Endothelial cell of umbilical vein (primary cell): ENCODE data around the gene RAP1GAP2. TPM values are rescaled to one million over a fixed set of nuclear protein-coding genes. Genes with fewer than 3 reads are reported as not detected.

Source experiments
- BruUV-seq: library from RNA; stranded (reverse); fragments of 400-500 nt; replicated peaks from 2 replicates; lab custom pipeline; 2021; lab: Mats Ljungman, UMichigan
- CTCF ChIA-PET: fragments of 300-600, 350-600 bp; sonication (Branson Sonifier 250); formaldehyde crosslinking; loops from one replicate; lab custom pipeline; 2021; ENCODE audit warnings: antibody characterized with exemption, inconsistent platforms; lab: Charles Lee
- POLR2A ChIA-PET: fragments of 300-600, 350-600 bp; sonication (Branson Sonifier 250); formaldehyde crosslinking; loops from one replicate; lab custom pipeline; 2021; ENCODE audit warnings: antibody characterized with exemption, inconsistent platforms; lab: Charles Lee
- DNase-seq: peaks from one replicate; pipeline ENCODE4 v3.0.0-alpha.2; 2011; ENCODE audit warnings: low read depth, low spot score
- FAIRE-seq: peaks from 2 replicates; lab custom pipeline; 2011; peaks lifted over from hg19 to GRCh38; lab: Jason Lieb, UNC
- H2AFZ ChIP-seq: 2 replicates; pipeline ENCODE4 v1.6.0; 2012; ENCODE audit warnings: low read depth, low read length, control low read depth, inconsistent platforms
- H3K27ac ChIP-seq: 2 replicates; pipeline ENCODE4 v1.5.1; 2011; ENCODE audit warnings: low read depth, mild to moderate bottlenecking, control low read depth, low read length, moderate library complexity; ENCODE audit not compliant: insufficient read depth
- H3K27me3 ChIP-seq, 2 experiments: 2 replicates each; pipeline versions ENCODE4 v1.6.0 to v1.6.1; 2011; ENCODE audit warnings: low read length in 2 of 2, mixed read lengths in 1 of 2; ENCODE audit not compliant: control insufficient read depth in 2 of 2, insufficient read depth in 2 of 2
- H3K36me3 ChIP-seq, 2 experiments: 2 replicates in 1 of 2; 3 replicates in 1 of 2; pipeline ENCODE4 v1.5.1; 2011; ENCODE audit warnings: low read length in 2 of 2, mild to moderate bottlenecking in 1 of 2, moderate library complexity in 1 of 2; ENCODE audit not compliant: control insufficient read depth in 2 of 2, insufficient read depth in 2 of 2; ENCODE audit errors: extremely low read depth in 1 of 2
- H3K4me1 ChIP-seq: 3 replicates; pipeline ENCODE4 v1.5.1; 2011; ENCODE audit warnings: mild to moderate bottlenecking, low read length; ENCODE audit not compliant: control insufficient read depth, insufficient read depth; ENCODE audit errors: extremely low read depth
- H3K4me2 ChIP-seq: 2 replicates; pipeline ENCODE4 v1.6.1; 2011; ENCODE audit warnings: low read length, control low read depth, mixed read lengths; ENCODE audit not compliant: insufficient read depth
- H3K4me3 ChIP-seq, 3 experiments: fragments of 200-600 bp in 1 of 3; sonication (generic), shearing (Covaris generic) in 1 of 3; replicated peaks in 1 of 3; 2 replicates each; pipeline ENCODE4 v1.5.1; 2011 to 2016; ENCODE audit warnings: control low read depth in 3 of 3, low read length in 3 of 3, mild to moderate bottlenecking in 2 of 3, inconsistent platforms in 1 of 3, low read depth in 1 of 3, moderate library complexity in 1 of 3; ENCODE audit not compliant: insufficient read depth in 1 of 3
- H3K79me2 ChIP-seq: 2 replicates; pipeline ENCODE4 v1.6.0; 2012; ENCODE audit warnings: low read length, inconsistent platforms; ENCODE audit not compliant: control insufficient read depth, insufficient read depth
- H3K9ac ChIP-seq: replicated peaks from 2 replicates; pipeline ENCODE3; 2011; ENCODE audit warnings: low read length, control low read depth; ENCODE audit not compliant: insufficient read depth; ENCODE audit errors: extremely low read depth
- H3K9me1 ChIP-seq: replicated peaks from 3 replicates; pipeline ENCODE4 v1.6.0; 2011; ENCODE audit warnings: mild to moderate bottlenecking, low read length; ENCODE audit not compliant: control insufficient read depth, insufficient read depth; ENCODE audit errors: extremely low read depth
- H3K9me3 ChIP-seq: replicated peaks from 2 replicates; pipeline ENCODE4 v1.5.1; 2012; ENCODE audit warnings: low read length, inconsistent platforms; ENCODE audit not compliant: control insufficient read depth, insufficient read depth
- H4K20me1 ChIP-seq: replicated peaks from 2 replicates; pipeline ENCODE3; 2011; ENCODE audit warnings: mild to moderate bottlenecking, low read length; ENCODE audit not compliant: control insufficient read depth, insufficient read depth; ENCODE audit errors: extremely low read depth
- CTCF ChIP-seq, 2 donors: IDR thresholded peaks; 1 replicate in 1 of 2; 2 replicates in 1 of 2; pipeline ENCODE4 v1.5.1; 2011; ENCODE audit warnings: low read length in 2 of 2, mild to moderate bottlenecking in 2 of 2, moderate library complexity in 2 of 2, control low read depth in 1 of 2, inconsistent platforms in 1 of 2, low read depth in 1 of 2; ENCODE audit not compliant: insufficient read depth in 1 of 2; ENCODE audit errors: extremely low read depth in 1 of 2
- EZH2 ChIP-seq: IDR thresholded peaks from 2 replicates; pipeline ENCODE4 v1.6.1; 2012; ENCODE audit warnings: borderline replicate concordance, low read depth, mild to moderate bottlenecking, moderate library complexity, low read length, inconsistent platforms; ENCODE audit not compliant: severe bottlenecking
- FOS ChIP-seq: IDR thresholded peaks from 2 replicates; pipeline ENCODE4 v1.6.1; 2011; ENCODE audit warnings: mild to moderate bottlenecking, low read length, moderate library complexity, borderline replicate concordance; ENCODE audit not compliant: insufficient read depth
- GATA2 ChIP-seq: IDR thresholded peaks from 2 replicates; pipeline ENCODE4 v1.7.0; 2011; ENCODE audit warnings: low read depth, mild to moderate bottlenecking, moderate library complexity, mixed read lengths, low read length; ENCODE audit not compliant: insufficient read length, insufficient read depth
- JUN ChIP-seq: IDR thresholded peaks from 2 replicates; pipeline ENCODE4 v1.6.1; 2011; ENCODE audit warnings: borderline replicate concordance, low read depth; ENCODE audit not compliant: insufficient read length, insufficient read depth
- MAX ChIP-seq: IDR thresholded peaks from 2 replicates; pipeline ENCODE4 v1.6.1; 2011; ENCODE audit not compliant: insufficient read depth, insufficient read length
- MYC ChIP-seq: IDR thresholded peaks from one replicate; pipeline ENCODE4 v1.6.1; 2011; ENCODE audit warnings: mild to moderate bottlenecking, low read depth, low read length
- POLR2A ChIP-seq: IDR thresholded peaks from 2 replicates; pipeline ENCODE4 v1.6.1; 2012; ENCODE audit warnings: low read depth, mild to moderate bottlenecking, control low read depth, low read length
- POLR2AphosphoS5 ChIP-seq: IDR thresholded peaks from 2 replicates; pipeline ENCODE4 v1.6.1; 2012; ENCODE audit warnings: low read depth, mild to moderate bottlenecking, control low read depth, low read length, moderate library complexity; ENCODE audit not compliant: insufficient read depth
- dilution Hi-C: fragments of 300-500 bp; cut with MboI; formaldehyde crosslinking; loops from one replicate; pipeline ENCODE4 v1.15.0; 2019; ENCODE audit warnings: low sequenced_read_pairs; ENCODE audit not compliant: extremely low pct_ligation_motif_present
- intact Hi-C: fragments of 100-400 bp; cut with micrococcal nuclease; formaldehyde crosslinking; loops from one replicate; pipeline ENCODE4 v1.10.0; 2022
- polyA plus RNA-seq, 4 experiments: library from polyadenylated mRNA; depleted of rRNA in 3 of 4; stranded (reverse) in 3 of 4; unstranded in 1 of 4; fragments of >200 nt; gene quantifications; 2 replicates each; pipeline versions ENCODE4 v1.2.1 to v1.2.3, GENCODE V29; 2011 to 2012; ENCODE audit warnings: missing spikeins in 1 of 4
- total RNA-seq: library from RNA; stranded (reverse); gene quantifications from 2 replicates; pipeline ENCODE4 v1.2.3, GENCODE V29; 2021

RAP1GAP2 gene
- total and polyA plus RNA-seq, 2 donors (not counting 3 experiments of a cell fraction or from before 2014, with no cell fraction given): 1.4 to 3.6 TPM

DNA sequence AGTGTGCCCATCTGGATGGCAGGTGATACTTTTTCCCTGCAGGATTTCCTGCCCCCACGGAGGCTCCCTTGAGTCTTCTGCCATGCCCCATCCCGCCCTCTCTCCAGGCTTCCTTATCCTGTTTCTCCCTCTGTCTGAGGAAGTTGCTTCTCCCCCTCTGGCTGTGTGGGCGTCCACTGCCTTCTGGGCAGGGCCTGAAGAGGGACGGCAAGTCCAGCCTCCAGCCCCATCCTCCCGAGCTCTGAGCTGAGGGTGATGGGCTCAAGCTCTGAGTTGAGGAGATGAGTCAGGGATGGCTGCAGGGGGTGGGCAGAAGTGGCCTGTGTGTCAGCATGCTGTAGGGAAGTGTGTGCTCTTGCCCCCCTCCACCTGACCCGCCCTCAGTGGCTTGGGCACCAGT, 14.2 kb upstream of the RAP1GAP2 start:
- no peak overlapping the region for H3K4me3 ChIP-seq

More for the DNA sequence above, 14.2 kb upstream of the RAP1GAP2 start:
- no peak overlapping the region for H3K27ac ChIP-seq
- H3K9me3 ChIP-seq: no peaks in the 10 kb centered on the region
- no peak for TF ChIP-seq CTCF (IDR thresholded peaks at IDR 0.05; ENCODE audit: extremely low read depth in 1 of 2, insufficient read depth in 1 of 2, low read depth in 1 of 2, low read length in 2 of 2)
- TF ChIP-seq JUN: no peak
- TF ChIP-seq POLR2AphosphoS5: no peak
- TF ChIP-seq MYC: no peak
- TF ChIP-seq MAX: no peak
- TF ChIP-seq EZH2: no peak
- TF ChIP-seq GATA2: no peak
- TF ChIP-seq POLR2A: no peak
- no peak for TF ChIP-seq FOS
- ChIA-PET POLR2A (no interaction called here), CTCF (no interaction called here)
- H3K4me1 ChIP-seq: no peaks in the 10 kb centered on the region
- H3K27me3 ChIP-seq: peaks cover 5 to 9% of the 10 kb centered on the region in 2 experiments
- H3K79me2 ChIP-seq: no peaks in the 10 kb centered on the region
- no peak for FAIRE-seq
- no peaks in the 10 kb centered on the region for H3K9me1 ChIP-seq
- no TSS peak for BruUV-seq
- DNase-seq: no peak
- H3K9ac ChIP-seq: no peak overlapping the region
- dilution Hi-C loops (no loop called here), intact Hi-C loops (no loop called here)
- H3K36me3 ChIP-seq: no peaks in the 10 kb centered on the region
- no peak overlapping the region for H3K4me2 ChIP-seq
- no peak overlapping the region for H2AFZ ChIP-seq
- H4K20me1 ChIP-seq: no peaks in the 10 kb centered on the region
